K562 (cell line): ENCODE measurements around the gene PLK5. TPM values are rescaled to one million over a fixed set of nuclear protein-coding genes. Genes with fewer than 3 reads are reported as not detected.

ENCODE experiments used
- ATAC-seq: fragments of 200-7000 bp; cut with Tn5 transposase; 3 replicates; pipeline ENCODE4 v1.9.1; 2020; ENCODE audit warnings: moderate library complexity
- BruUV-seq: library from RNA; stranded (reverse); fragments of 400-500 nt; replicated peaks from 2 replicates; lab custom pipeline; 2021; lab: Mats Ljungman, UMichigan
- CTCF ChIA-PET: fragments of 300-600 bp; formaldehyde crosslinking; extraction: SDS; loops from one replicate; lab custom pipeline; 2021; ENCODE audit warnings: low intra/inter-chr PET ratio; lab: Yijun Ruan, JAX
- POLR2A ChIA-PET: fragments of 300-600, 350-650 bp; sonication (Branson Sonifier 250); formaldehyde crosslinking; extraction: SDS; loops from one replicate; lab custom pipeline; 2021; ENCODE audit warnings: antibody characterized with exemption, inconsistent platforms; lab: Yijun Ruan, JAX
- DNase-seq, 4 experiments: peaks; one replicate each; pipeline versions ENCODE4 v3.0.0 to v3.0.0-alpha.2; 2011 to 2018; ENCODE audit warnings: low spot score in 3 of 4, mixed read lengths in 3 of 4; ENCODE audit errors: extremely low read depth in 1 of 4
- FAIRE-seq: peaks from 2 replicates; lab custom pipeline; 2011; peaks lifted over from hg19 to GRCh38; lab: Jason Lieb, UNC
- H2AFZ ChIP-seq: 2 replicates; pipeline ENCODE4 v1.6.0; 2011; ENCODE audit warnings: low read depth, low read length, control low read depth, inconsistent platforms
- H3K27ac ChIP-seq: fragments of 200-600 bp; 3 replicates; pipeline ENCODE4 v1.8.0; 2011; ENCODE audit warnings: low read depth, mild to moderate bottlenecking, control low read depth, inconsistent platforms, low read length, moderate library complexity, mixed read lengths; ENCODE audit errors: extremely low read depth
- H3K27me3 ChIP-seq, 2 experiments: fragments of 300-600 bp in 1 of 2; 2 replicates in 1 of 2; 3 replicates in 1 of 2; pipeline versions ENCODE4 v1.6.0 to v1.8.0; 2011; ENCODE audit warnings: inconsistent platforms in 2 of 2, low read length in 2 of 2, mild to moderate bottlenecking in 1 of 2, mixed read lengths in 1 of 2, moderate library complexity in 1 of 2; ENCODE audit not compliant: control insufficient read depth in 2 of 2, insufficient read depth in 2 of 2
- H3K36me3 ChIP-seq: fragments of 300-600 bp; 3 replicates; pipeline ENCODE4 v1.8.0; 2011; ENCODE audit warnings: mild to moderate bottlenecking, low read length, inconsistent platforms; ENCODE audit not compliant: control insufficient read depth, insufficient read depth
- H3K4me1 ChIP-seq, 2 experiments: fragments of 200-600 bp in 1 of 2; replicated peaks in 1 of 2; 2 replicates in 1 of 2; 3 replicates in 1 of 2; pipeline versions ENCODE4 v1.5.1 to v1.8.0; 2011; ENCODE audit warnings: inconsistent platforms in 2 of 2, low read length in 2 of 2, mild to moderate bottlenecking in 1 of 2, mixed read lengths in 1 of 2, moderate library complexity in 1 of 2; ENCODE audit not compliant: control insufficient read depth in 2 of 2, insufficient read depth in 2 of 2
- H3K4me2 ChIP-seq: 2 replicates; pipeline ENCODE4 v1.6.1; 2011; ENCODE audit warnings: low read length, control low read depth, inconsistent platforms, mixed read lengths; ENCODE audit not compliant: insufficient read depth
- H3K4me3 ChIP-seq: fragments of 200-600 bp; sonication (generic), shearing (Covaris generic); 2 replicates; pipeline ENCODE4 v1.5.1; 2016; ENCODE audit warnings: control low read depth, inconsistent platforms
- H3K79me2 ChIP-seq: fragments of 200-600 bp; 3 replicates; pipeline ENCODE4 v1.8.0; 2011; ENCODE audit warnings: low read length, inconsistent platforms; ENCODE audit not compliant: control insufficient read depth, insufficient read depth
- H3K9ac ChIP-seq, 2 experiments: 2 replicates each; pipeline versions ENCODE4 v1.6.0 to v1.6.1; 2011; ENCODE audit warnings: low read depth in 2 of 2, low read length in 2 of 2, control low read depth in 1 of 2, inconsistent platforms in 1 of 2, mild to moderate bottlenecking in 1 of 2, mixed read lengths in 1 of 2; ENCODE audit not compliant: insufficient read depth in 1 of 2
- H3K9me1 ChIP-seq: one replicate; pipeline ENCODE4 v1.6.0; 2011; ENCODE audit warnings: inconsistent platforms, mild to moderate bottlenecking, low read length, moderate library complexity; ENCODE audit not compliant: control insufficient read depth, insufficient read depth
- H3K9me3 ChIP-seq: replicated peaks from 2 replicates; pipeline ENCODE4 v1.5.1; 2011; ENCODE audit warnings: low read depth, low read length, inconsistent platforms; ENCODE audit not compliant: control insufficient read depth, insufficient read depth
- H4K20me1 ChIP-seq: replicated peaks from 2 replicates; pipeline ENCODE4 v1.6.1; 2011; ENCODE audit warnings: low read length, inconsistent platforms, mixed read lengths; ENCODE audit not compliant: control insufficient read depth, insufficient read depth
- EP400 ChIP-seq: fragments of 450-650 bp; IDR thresholded peaks from 2 replicates; pipeline ENCODE4 v1.6.1; 2017; ENCODE audit warnings: antibody characterized with exemption, mild to moderate bottlenecking, moderate library complexity
- POLR2G ChIP-seq: fragments of 200-400 bp; formaldehyde crosslinking; IDR thresholded peaks from 2 replicates; pipeline ENCODE4 v1.6.1; 2017; ENCODE audit warnings: low read depth, mild to moderate bottlenecking, antibody characterized with exemption, low read length, moderate library complexity
- RBFOX2 ChIP-seq: fragments of 200-400 bp; formaldehyde crosslinking; IDR thresholded peaks from 2 replicates; pipeline ENCODE4 v1.6.1; 2017; ENCODE audit warnings: low read depth, mild to moderate bottlenecking, low read length, moderate library complexity
- TCFL5 ChIP-seq: fragments of 250-450 bp; sonication (Bioruptor Pico); conservative IDR thresholded peaks from 2 replicates; pipeline ENCODE4 v1.6.1; 2021; ENCODE audit warnings: mild to moderate bottlenecking, moderate library complexity, matching md5 sums
- TEAD4 ChIP-seq, 2 experiments: sonication (generic) in 1 of 2; formaldehyde crosslinking in 1 of 2; IDR thresholded peaks; 2 replicates each; pipeline versions ENCODE4 v1.6.1 to v1.8.0; 2012 to 2022; ENCODE audit warnings: borderline replicate concordance in 1 of 2, inconsistent platforms in 1 of 2, low read length in 1 of 2, mild to moderate bottlenecking in 1 of 2, missing genetic modification reagents in 1 of 2
- TRIM28 ChIP-seq: fragments of 450-650 bp; IDR thresholded peaks from 2 replicates; pipeline ENCODE4 v1.6.1; 2017
- ZEB2 ChIP-seq: fragments of 450-650 bp; IDR thresholded peaks from 2 replicates; pipeline ENCODE4 v1.6.1; 2016
- ZNF347 ChIP-seq: fragments of 450-650 bp; formaldehyde crosslinking; IDR thresholded peaks from 2 replicates; pipeline ENCODE4 v1.4.0; 2020; ENCODE audit warnings: low read depth, mild to moderate bottlenecking, moderate library complexity
- WGBS: fragments of 100-300 bp; shearing (Covaris generic); methylation state at CpG from one replicate; pipeline ENCODE4 v1.1.6; 2016; ENCODE audit warnings: low coverage, mixed read lengths; ENCODE audit not compliant: insufficient coverage; ENCODE audit errors: missing lambda C conversion rate; 5-methylcytosine and 5-hydroxymethylcytosine counted together
- in situ Hi-C: fragments of 300-500 bp; cut with MboI; formaldehyde crosslinking; loops from 4 replicates; pipeline ENCODE4 v1.15.0; 2018; ENCODE audit warnings: inconsistent platforms, mixed read lengths
- intact Hi-C: fragments of 100-400 bp; cut with micrococcal nuclease; formaldehyde crosslinking; loops from 2 replicates; pipeline ENCODE4 v1.14.2; 2022
- polyA plus RNA-seq, 8 experiments: library from polyadenylated mRNA; depleted of rRNA in 4 of 8; stranded (reverse) in 5 of 8; unstranded in 3 of 8; fragments of >200 nt; fragmentation: Nextera tagmentation in 2 of 8; fragmentation: Illumina TruSeq in 1 of 8; extraction: Ambion mirVana in 2 of 8; extraction: Trizol in 1 of 8; gene quantifications; 2 replicates each; pipeline versions ENCODE4 v1.2.1 to v1.2.3, GENCODE V29; 2011 to 2014; ENCODE audit warnings: inconsistent platforms in 1 of 8, missing spikeins in 1 of 8
- total RNA-seq, 7 experiments: library from RNA; depleted of rRNA in 6 of 7; stranded (reverse); fragments of >200 nt in 6 of 7; fragmentation: Illumina TruSeq in 2 of 7; extraction: Trizol in 2 of 7; gene quantifications; 2 replicates each; pipeline versions ENCODE4 v1.2.1 to v1.2.3, GENCODE V29; 2011 to 2021; ENCODE audit warnings: low replicate concordance in 1 of 7
- TF ChIP-seq, protein P1 (sequence below): sonication (generic); formaldehyde crosslinking; IDR thresholded peaks from 2 replicates; pipeline ENCODE4 v1.8.1; 2023; ENCODE audit warnings: mild to moderate bottlenecking, missing genetic modification reagents

PLK5 gene
- total and polyA plus RNA-seq, 9 of the 15 experiments (the other 6 are each of a cell fraction or from before 2014, with no cell fraction given) = 0.04 to 0.23 (median 0.11) TPM; not detected in 5

DNA sequence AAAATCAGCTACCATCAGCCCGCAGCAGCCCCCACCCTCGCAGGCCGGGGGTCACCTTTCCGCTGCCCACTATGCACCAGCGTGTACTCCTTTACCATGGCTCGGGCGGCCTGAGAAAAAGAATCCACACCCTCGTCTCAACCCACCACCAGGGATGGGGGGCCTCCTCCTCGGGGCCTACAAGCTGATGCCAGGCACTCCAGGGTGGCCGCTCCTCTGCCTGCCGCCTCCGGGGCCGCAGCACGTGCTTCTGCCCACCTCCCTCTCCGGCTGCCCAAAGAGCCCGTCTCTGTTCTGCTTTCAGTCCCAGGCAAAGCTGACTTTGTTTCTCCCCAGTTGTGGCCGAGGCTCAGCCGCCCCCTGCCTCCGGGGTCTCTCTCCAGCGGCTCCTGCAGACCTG, 55.3 kb downstream of the PLK5 start:
- in situ Hi-C loops = no loop called here
- no peaks in the 10 kb centered on the region for H3K79me2 ChIP-seq
- no peaks in the 10 kb centered on the region; the same call in 1 of the 2 replicates for H4K20me1 ChIP-seq
- H3K9me3 ChIP-seq = no peaks in the 10 kb centered on the region
- no peak overlapping the region for H3K27ac ChIP-seq
- peaks cover 2 to 45% of the 10 kb centered on the region in 2 experiments; a peak in 2 of 5 replicates for H3K4me1 ChIP-seq
- peak in 1 of 4 experiments; percentile 6 for DNase-seq
- no peak for ATAC-seq
- H3K4me3 ChIP-seq = no peak overlapping the region
- H3K27me3 ChIP-seq = no peaks in the 10 kb centered on the region
- no peak for FAIRE-seq
- H3K4me2 ChIP-seq = no peak overlapping the region
- BruUV-seq = no TSS peak
- TF ChIP-seq TCFL5 (CRISPR knock-in tag) (no peak), EP400 (no peak), RBFOX2 (0 out of 2 replicates have a peak, but pooled peaks have one; percentile 16), ZNF347 (no peak), POLR2G (peak; percentile 57), TRIM28 (no peak), ZEB2 (no peak), TEAD4 (IDR thresholded peaks at IDR 0.05; ENCODE audit: low read length) (no peak), TEAD4 (CRISPR knock-in tag; IDR thresholded peaks at IDR 0.05; ENCODE audit: borderline replicate concordance) (no peak)
- TF ChIP-seq, protein P1, sequence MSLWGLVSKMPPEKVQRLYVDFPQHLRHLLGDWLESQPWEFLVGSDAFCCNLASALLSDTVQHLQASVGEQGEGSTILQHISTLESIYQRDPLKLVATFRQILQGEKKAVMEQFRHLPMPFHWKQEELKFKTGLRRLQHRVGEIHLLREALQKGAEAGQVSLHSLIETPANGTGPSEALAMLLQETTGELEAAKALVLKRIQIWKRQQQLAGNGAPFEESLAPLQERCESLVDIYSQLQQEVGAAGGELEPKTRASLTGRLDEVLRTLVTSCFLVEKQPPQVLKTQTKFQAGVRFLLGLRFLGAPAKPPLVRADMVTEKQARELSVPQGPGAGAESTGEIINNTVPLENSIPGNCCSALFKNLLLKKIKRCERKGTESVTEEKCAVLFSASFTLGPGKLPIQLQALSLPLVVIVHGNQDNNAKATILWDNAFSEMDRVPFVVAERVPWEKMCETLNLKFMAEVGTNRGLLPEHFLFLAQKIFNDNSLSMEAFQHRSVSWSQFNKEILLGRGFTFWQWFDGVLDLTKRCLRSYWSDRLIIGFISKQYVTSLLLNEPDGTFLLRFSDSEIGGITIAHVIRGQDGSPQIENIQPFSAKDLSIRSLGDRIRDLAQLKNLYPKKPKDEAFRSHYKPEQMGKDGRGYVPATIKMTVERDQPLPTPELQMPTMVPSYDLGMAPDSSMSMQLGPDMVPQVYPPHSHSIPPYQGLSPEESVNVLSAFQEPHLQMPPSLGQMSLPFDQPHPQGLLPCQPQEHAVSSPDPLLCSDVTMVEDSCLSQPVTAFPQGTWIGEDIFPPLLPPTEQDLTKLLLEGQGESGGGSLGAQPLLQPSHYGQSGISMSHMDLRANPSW (CRISPR knock-in tag) = no peak
- H2AFZ ChIP-seq = no peak overlapping the region
- ChIA-PET CTCF (no interaction called here), POLR2A (interaction anchor here (1.0 kb wide), 1 partner anchor 8 kb away, joined by 3 read pairs; no protein-coding TSS in a partner anchor)
- H3K9me1 ChIP-seq = no peaks in the 10 kb centered on the region
- 92% methylated on average over 12 of the region's 20 CpGs for WGBS
- H3K9ac ChIP-seq = no peak overlapping the region
- peaks cover 76% of the 10 kb centered on the region; the same call in 2 of the 3 replicates for H3K36me3 ChIP-seq
- intact Hi-C loops = no loop called here
